Measurements from ENCODE around the gene MPPED2.

- TF ChIP-seq CTCF (IDR thresholded peaks at IDR 0.05) (no peak), POLR2A (IDR thresholded peaks at IDR 0.05) (no peak)
Measured at GRCh38 chr11:30559004-30559403, 27.1 kb downstream of the MPPED2 start.
